ENCODE measurements around the gene AK4. TPM values are rescaled to one million over a fixed set of nuclear protein-coding genes. Genes with fewer than 3 reads are reported as not detected.

The AK4 gene
- total RNA-seq, 4 donors from 2014 or later = 7.8 to 13.9 (median 9.8) TPM

- H3K4me3 ChIP-seq (replicated peaks in 1 of 3) = no peak overlapping the region
- DNase-seq = no peak
- H3K27me3 ChIP-seq = no peaks in the 10 kb centered on the region
- H3K4me1 ChIP-seq = peaks cover 3 to 8% of the 10 kb centered on the region in 2 donors
- no peaks in the 10 kb centered on the region for H3K36me3 ChIP-seq
- no peaks in the 10 kb centered on the region for H3K9me3 ChIP-seq
- WGBS, 2 donors = 88 to 93% methylated on average over 2 of the region's 2 CpGs
- no peak overlapping the region for H3K27ac ChIP-seq
- TF ChIP-seq CTCF (IDR thresholded peaks at IDR 0.05) (no peak), POLR2A (IDR thresholded peaks at IDR 0.05) (no peak)
- intact Hi-C loops (cut with DNase I) = no loop called here
Observed at GRCh38 chr1:65269612-65270011, 121.6 kb downstream of the AK4 start.

- H3K36me3 ChIP-seq = no peaks in the 10 kb centered on the region
- H3K27me3 ChIP-seq = no peaks in the 10 kb centered on the region
- intact Hi-C loops (cut with DNase I) = no loop called here
- H3K27ac ChIP-seq = no peak overlapping the region
- TF ChIP-seq CTCF (IDR thresholded peaks at IDR 0.05) (no peak), POLR2A (IDR thresholded peaks at IDR 0.05) (no peak)
- H3K4me1 ChIP-seq = peaks cover under 1 to 9% of the 10 kb centered on the region in 2 donors
- WGBS, 2 donors = 66 to 87% methylated on average over 1 of the region's 1 CpG
- H3K4me3 ChIP-seq (replicated peaks in 1 of 3) = no peak overlapping the region
- H3K9me3 ChIP-seq = no peaks in the 10 kb centered on the region
- no peak for DNase-seq
Observed at GRCh38 chr1:65276197-65276939, 128.4 kb downstream of the AK4 start.

- intact Hi-C loops (cut with DNase I) = no loop called here
- H3K4me1 ChIP-seq = peaks cover 9 to 16% of the 10 kb centered on the region in 2 donors
- peak overlapping the region in 1 of 3 donors; percentile 45 for H3K27ac ChIP-seq
- H3K36me3 ChIP-seq = no peaks in the 10 kb centered on the region
- H3K27me3 ChIP-seq = no peaks in the 10 kb centered on the region
- no peaks in the 10 kb centered on the region for H3K9me3 ChIP-seq
- WGBS, 2 donors = 62 to 80% methylated on average over 10 of the region's 10 CpGs
- no peak for DNase-seq
- TF ChIP-seq POLR2A (IDR thresholded peaks at IDR 0.05) (no peak), CTCF (IDR thresholded peaks at IDR 0.05) (no peak)
- no peak overlapping the region for H3K4me3 ChIP-seq (replicated peaks in 1 of 3)
Observed at GRCh38 chr1:65277605-65278347, 129.8 kb downstream of the AK4 start.

GRCh38 chr1:65278376-65279069 is 130.5 kb downstream of the AK4 start:
- Histone ChIP-seq H3K36me3 (no peaks in the 10 kb centered on the region), H3K9me3 (no peaks in the 10 kb centered on the region), H3K27me3 (no peaks in the 10 kb centered on the region), H3K4me1 (peaks cover 9 to 17% of the 10 kb centered on the region in 2 donors), H3K27ac (peak overlapping the region in 1 of 3 donors; percentile 45), H3K4me3 (replicated peaks in 1 of 3) (no peak overlapping the region)
- no peak for DNase-seq
- intact Hi-C loops (cut with DNase I) = no loop called here
- whole genome bisulfite sequencing, 2 donors = 62 to 66% methylated on average over 5 of the region's 5 CpGs
- TF ChIP-seq POLR2A (IDR thresholded peaks at IDR 0.05) (no peak), CTCF (IDR thresholded peaks at IDR 0.05) (no peak)
